HG03558 (cell line): ENCODE data around the gene MAGEF1.

Experiments
- ATAC-seq: cut with Tn5 transposase; IDR thresholded peaks from one replicate; pipeline ENCODE4 v1.9.1; 2021; ENCODE audit warnings: moderate number of reproducible peaks; ENCODE audit not compliant: unreplicated experiment; ENCODE audit errors: extremely low read depth

The MAGEF1 gene

DNA sequence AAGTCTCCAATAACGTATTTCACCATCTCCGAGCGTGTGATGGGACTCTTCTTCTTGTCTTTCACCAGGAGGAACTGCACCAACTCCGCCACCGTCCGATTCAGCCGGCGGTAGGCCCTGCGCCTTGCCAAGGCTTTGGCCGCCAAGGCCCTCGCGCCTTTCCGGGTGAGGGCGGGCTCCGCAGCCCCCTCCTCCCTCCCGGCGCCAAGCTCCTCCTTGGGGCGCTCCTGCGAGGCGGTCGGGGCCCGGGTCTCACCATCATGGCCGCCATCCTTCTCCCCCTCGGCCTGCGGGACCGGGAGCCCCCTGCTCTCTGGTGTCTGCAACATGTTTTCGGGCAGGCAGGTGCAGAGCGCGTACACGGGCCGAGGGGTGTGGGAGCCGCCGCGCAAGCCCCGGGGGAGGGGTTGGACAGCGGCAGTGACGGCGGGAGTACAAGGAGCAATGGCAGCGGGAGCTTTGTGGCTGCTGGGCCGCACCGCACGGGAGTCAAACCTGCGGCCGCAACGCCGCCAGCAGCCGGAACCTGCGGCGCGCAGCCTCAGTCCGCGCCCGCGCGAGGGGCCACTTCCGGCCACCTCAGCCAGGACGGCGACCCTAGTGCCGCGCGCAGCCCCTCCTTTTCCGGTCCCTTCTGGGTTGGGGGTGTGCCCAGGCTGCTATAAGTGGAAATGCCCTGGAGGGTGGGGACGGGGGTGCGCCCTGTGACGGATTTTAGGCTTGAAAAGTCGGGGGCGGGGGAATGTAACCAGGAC, at the start of gene MAGEF1:
Gene MAGEF1, minus strand, starts transcription at position 572 of the 755 bp plus-strand sequence. Its CDS starts 243 bp downstream, at position 329.
- peak; percentile 77 for ATAC-seq

- ATAC-seq: no peak
Measured at GRCh38 chr3:184761075-184761841, 49.4 kb upstream of the MAGEF1 start.

DNA sequence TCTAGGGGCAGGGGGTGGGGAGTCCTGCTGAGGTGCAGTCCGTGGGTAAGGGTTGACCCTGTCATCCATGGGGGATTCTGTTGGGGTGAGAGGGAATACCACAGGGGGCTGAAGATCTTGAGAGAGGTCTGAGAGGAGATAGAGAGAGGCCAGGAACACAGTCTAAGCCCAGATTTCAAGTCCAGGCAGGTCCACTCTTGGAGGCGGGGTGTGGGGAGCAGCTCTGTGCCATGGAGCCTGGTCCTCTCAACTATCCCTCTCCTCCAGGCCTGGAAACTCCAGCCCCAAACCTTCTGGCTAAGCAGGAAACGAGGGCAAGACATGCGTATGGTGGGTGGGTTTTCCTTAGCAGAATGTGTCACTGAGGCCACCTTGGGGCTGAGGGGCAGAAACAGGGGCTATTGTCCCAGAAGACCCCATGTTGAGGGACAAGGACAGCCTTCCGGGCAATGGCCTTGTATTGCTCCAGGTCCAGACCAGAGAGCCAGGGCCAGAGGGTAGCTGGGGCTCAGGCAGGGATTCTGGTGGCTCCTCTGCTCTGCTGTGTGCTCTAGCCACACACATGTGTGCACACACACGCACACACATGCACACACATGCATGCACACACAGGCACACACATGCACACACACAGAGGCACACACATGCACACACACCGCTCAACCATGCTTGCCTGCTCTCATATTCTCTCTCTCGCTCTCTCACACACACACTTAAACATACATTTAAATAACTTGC, 48.6 kb upstream of the MAGEF1 start:
- no peak for ATAC-seq

DNA sequence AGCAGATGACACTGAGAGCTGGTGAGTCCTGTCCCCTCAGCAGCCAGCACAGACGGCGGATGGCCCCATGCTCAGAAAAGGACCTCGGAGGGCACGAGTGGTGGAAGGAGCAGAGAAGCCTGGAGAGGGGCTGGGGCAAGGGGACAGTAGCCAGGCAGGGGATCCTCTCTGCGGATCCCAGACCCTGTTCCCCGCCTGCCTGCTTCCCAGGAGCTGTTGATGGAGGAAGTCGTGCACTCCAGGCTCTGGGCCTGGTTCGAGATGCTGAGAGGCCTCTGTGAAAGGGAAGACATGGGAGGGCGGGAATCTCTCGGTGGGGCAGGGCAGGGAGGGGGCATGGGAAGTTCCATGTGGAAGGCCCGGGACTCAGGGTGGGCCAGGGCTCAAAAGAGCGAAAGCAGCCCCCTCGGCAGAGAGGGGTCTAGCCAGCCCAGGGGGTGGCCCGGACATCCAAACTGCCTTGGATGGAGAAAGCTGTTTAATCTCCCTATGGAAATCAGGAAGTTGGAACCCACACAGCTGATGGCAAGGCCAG, 47.9 kb upstream of the MAGEF1 start:
- ATAC-seq: no peak

GRCh38 chr3:184758056-184758455, 46.2 kb upstream of the MAGEF1 start:
- no peak for ATAC-seq

DNA sequence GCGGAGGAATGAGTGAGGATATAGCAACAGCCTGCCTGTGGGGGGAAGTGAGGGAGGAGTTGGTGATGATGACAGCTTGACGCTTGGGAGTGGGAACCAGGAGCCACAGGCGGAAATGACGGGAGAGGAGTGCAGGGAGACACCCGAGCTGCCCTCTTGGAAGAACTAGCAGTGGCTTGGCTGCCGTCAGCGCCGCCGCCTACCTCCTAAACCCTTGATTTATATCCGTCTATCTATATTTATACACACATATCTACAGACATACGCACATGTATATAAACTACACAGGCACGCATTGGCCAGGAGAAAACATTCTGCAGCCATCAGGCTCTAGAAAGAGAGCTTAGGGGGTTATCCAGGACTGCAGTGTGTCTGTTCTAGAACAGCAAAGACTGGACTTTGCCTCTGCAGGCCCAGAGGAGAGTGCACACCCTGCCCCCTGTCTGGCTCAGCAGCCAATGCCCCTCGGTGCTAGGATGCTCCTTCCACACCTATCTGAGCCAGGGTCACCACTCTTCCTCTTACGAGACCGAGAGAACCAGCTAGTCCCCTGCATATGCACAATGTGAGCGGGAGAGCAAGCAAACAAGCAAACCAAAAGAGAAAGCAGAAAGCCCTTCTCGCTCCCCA, 45.3 kb upstream of the MAGEF1 start:
- ATAC-seq: no peak

GRCh38 chr3:184756151-184757021, 44.5 kb upstream of the MAGEF1 start:
- ATAC-seq: no peak

GRCh38 chr3:184755315-184755731, 43.5 kb upstream of the MAGEF1 start:
- ATAC-seq: no peak

DNA sequence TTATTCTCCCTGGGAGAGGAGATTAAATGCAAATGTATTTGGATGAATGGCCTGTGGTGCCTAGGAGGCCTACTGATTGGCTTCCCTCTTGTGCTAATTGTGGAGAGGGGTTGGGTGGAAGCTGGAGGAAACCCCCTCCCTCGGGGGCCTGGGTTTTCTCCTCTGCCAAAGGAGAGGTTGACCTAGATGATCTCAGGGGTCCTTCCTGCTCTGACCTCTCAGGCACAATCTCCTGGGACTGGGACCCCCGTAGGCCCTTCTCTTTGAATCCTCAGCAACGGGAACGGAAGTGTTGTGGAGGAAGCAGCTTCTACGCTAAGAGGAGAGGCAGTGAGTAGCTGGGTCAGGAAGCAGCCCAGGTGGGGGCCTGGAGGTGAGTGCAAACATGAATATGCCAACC, 40.5 kb upstream of the MAGEF1 start:
- ATAC-seq: no peak

GRCh38 chr3:184751204-184752040, 39.6 kb upstream of the MAGEF1 start:
- ATAC-seq: no peak

GRCh38 chr3:184750349-184751083, 38.7 kb upstream of the MAGEF1 start:
- ATAC-seq: no peak

DNA sequence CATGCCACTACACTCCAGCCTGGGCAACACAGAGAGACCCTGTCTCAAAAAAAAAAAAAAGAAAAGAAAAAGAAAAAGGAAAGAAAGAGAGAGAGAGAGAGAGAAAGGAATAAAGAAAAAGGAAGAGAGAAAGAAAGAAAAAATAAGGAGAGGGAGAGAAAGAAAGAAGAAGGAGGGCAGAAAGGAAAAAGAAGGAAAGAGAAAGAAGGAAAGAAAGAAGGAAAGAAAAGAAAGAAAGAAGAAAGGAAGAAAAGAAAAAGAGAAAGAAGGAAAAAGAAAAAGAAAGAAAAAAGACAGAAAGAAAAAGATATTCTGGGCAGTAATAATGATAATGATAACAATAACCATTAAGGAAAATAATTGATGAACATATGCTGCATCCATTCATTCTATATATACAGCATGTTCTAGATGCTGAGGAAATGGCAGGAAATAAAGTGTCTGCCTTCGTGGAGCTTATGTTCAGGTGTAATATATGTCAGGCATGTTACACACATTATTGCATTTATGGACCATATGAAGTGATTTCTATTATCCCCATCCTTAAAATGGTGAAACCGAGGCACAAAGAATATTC, 37.4 kb upstream of the MAGEF1 start:
- ATAC-seq: no peak

- ATAC-seq: no peak
Measured at GRCh38 chr3:184748219-184749135, 36.6 kb upstream of the MAGEF1 start.

GRCh38 chr3:184746131-184747120, 34.6 kb upstream of the MAGEF1 start:
- no peak for ATAC-seq

DNA sequence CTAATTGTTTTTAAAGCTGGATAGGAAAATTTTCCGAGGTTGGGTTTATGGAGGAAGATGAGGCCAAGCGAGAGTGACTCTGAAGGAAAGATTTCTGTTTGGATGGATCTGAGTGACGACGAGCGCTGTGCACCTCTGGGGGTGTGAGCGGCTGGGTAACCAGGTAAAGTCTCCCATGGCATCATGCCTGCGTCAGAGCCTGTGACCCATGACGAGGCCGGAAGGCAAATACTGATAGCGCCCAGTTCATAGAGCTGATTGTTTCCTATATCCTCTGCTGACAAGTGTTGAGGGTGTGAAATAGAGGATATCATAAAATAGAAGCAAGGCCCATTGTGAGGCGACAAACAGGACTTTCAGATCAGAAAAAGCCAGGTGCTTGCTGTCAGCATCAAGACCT, 33.7 kb upstream of the MAGEF1 start:
- ATAC-seq: no peak
